ENCODE measurements around the gene KRTAP12-4.
"Not testable (repeated sequence)": the region's sequence is repeated elsewhere in the genome, so short reads cannot be mapped to it uniquely, and the experiment has no call there.

Gene KRTAP12-4

GRCh38 chr21:44637018-44637850, 17.2 kb downstream of the KRTAP12-4 start, which contains the start of gene KRTAP10-10:
Gene KRTAP10-10 (plus strand): TSS chr21:44637356. CDS start chr21:44637418, 62 bp downstream.
- Mint-ChIP-seq H3K27ac (peak within 1 kb of the TSS; percentile 55), H3K27me3 (ENCODE audit: low read depth) (peaks cover 36% of the 10 kb centered on the region), H3K4me3 (no peak within 1 kb of the TSS), H3K9me3 (peaks cover 44% of the 10 kb centered on the region), H3K36me3 (ENCODE audit: low read depth) (peaks cover 14% of the 10 kb centered on the region), H3K4me1 (ENCODE audit: low read depth) (no peaks in the 10 kb centered on the region)

GRCh38 chr21:44636209-44637017, 18.0 kb downstream of the KRTAP12-4 start:
- Mint-ChIP-seq H3K4me1 (ENCODE audit: low read depth) (no peaks in the 10 kb centered on the region), H3K4me3 (no peak overlapping the region), H3K9me3 (peaks cover 45% of the 10 kb centered on the region), H3K27me3 (ENCODE audit: low read depth) (peaks cover 41% of the 10 kb centered on the region), H3K27ac (no peak overlapping the region), H3K36me3 (ENCODE audit: low read depth) (peaks cover 17% of the 10 kb centered on the region)

GRCh38 chr21:44632067-44632466, 22.4 kb downstream of the KRTAP12-4 start:
- no peak overlapping the region for H3K27ac Mint-ChIP-seq
- H3K36me3 Mint-ChIP-seq (ENCODE audit: low read depth), result peaks cover 21% of the 10 kb centered on the region
- peaks cover 46% of the 10 kb centered on the region for H3K27me3 Mint-ChIP-seq (ENCODE audit: low read depth)
- peaks cover 6% of the 10 kb centered on the region for H3K4me1 Mint-ChIP-seq (ENCODE audit: low read depth)
- H3K4me3 Mint-ChIP-seq, result no peak overlapping the region
- peaks cover 45% of the 10 kb centered on the region for H3K9me3 Mint-ChIP-seq

- H3K9me3 Mint-ChIP-seq, result peaks cover 45% of the 10 kb centered on the region
- H3K27me3 Mint-ChIP-seq (ENCODE audit: low read depth), result peaks cover 39% of the 10 kb centered on the region
- H3K4me1 Mint-ChIP-seq (ENCODE audit: low read depth), result peaks cover 6% of the 10 kb centered on the region
- no peak overlapping the region for H3K4me3 Mint-ChIP-seq
- peaks cover 21% of the 10 kb centered on the region for H3K36me3 Mint-ChIP-seq (ENCODE audit: low read depth)
- H3K27ac Mint-ChIP-seq, result no peak overlapping the region
Observed at GRCh38 chr21:44630440-44630839, 24.0 kb downstream of the KRTAP12-4 start.

DNA sequence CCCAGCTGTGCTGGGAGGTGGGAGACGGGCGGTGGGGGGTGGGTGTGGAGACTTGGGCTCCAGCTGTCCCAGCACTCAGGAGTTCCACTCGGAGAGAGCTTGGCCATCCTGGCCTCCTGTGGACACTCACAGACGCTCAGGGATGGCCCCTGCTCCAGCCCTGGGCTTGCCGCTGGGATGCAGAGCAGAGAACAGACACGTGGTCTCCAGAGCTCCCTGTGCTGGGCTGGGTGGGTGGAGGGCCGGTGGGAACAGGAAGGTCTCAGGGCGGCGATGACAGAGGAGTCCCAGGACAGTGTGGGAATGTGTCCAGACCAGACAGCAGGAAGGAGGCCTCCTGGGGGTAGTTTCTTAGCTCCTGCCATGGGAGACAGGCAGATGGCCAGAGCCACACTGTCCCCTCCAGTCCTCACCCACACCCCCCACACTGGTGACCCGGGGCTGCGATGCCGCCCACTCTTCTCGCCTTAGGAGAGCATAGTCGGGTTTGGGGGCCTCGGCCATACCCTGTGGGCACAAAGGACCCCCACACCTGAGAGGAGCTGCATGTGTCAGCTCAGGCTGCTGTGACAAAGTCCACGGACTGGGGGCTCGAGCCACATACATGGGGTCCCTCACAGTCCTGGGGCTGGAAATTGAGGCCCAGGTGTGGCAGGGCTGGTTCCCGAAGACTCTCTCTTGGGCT, 25.6 kb downstream of the KRTAP12-4 start:
- Mint-ChIP-seq H3K4me3 (no peak overlapping the region), H3K4me1 (ENCODE audit: low read depth) (peaks cover 6% of the 10 kb centered on the region), H3K36me3 (ENCODE audit: low read depth) (peaks cover 25% of the 10 kb centered on the region), H3K27me3 (ENCODE audit: low read depth) (peaks cover 34% of the 10 kb centered on the region), H3K27ac (no peak overlapping the region), H3K9me3 (peaks cover 51% of the 10 kb centered on the region)

DNA sequence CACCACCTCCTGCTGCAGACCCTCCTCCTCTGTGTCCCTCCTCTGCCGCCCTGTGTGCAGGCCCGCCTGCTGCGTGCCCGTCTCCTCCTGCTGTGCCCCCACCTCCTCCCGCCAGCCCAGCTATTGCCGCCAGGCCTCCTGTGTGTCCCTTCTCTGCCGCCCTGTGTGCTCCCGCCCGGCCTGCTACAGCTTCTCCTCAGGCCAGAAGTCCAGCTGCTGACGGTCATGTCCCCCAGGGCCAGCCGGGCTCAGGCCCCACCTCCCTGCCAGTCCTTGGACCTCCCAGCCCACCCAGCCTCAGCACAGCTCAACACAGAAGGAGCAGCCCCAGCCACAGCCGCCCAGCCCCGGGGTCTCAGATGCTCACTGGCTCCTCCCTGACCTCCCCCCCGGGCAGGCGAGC, 26.6 kb downstream of the KRTAP12-4 start:
- not testable (repeated sequence) for H3K27ac Mint-ChIP-seq; H3K4me3 Mint-ChIP-seq; H3K4me1 Mint-ChIP-seq (ENCODE audit: low read depth)
- peaks cover 29% of the 10 kb centered on the region for H3K27me3 Mint-ChIP-seq (ENCODE audit: low read depth)
- peaks cover 54% of the 10 kb centered on the region for H3K9me3 Mint-ChIP-seq
- peaks cover 27% of the 10 kb centered on the region for H3K36me3 Mint-ChIP-seq (ENCODE audit: low read depth)

DNA sequence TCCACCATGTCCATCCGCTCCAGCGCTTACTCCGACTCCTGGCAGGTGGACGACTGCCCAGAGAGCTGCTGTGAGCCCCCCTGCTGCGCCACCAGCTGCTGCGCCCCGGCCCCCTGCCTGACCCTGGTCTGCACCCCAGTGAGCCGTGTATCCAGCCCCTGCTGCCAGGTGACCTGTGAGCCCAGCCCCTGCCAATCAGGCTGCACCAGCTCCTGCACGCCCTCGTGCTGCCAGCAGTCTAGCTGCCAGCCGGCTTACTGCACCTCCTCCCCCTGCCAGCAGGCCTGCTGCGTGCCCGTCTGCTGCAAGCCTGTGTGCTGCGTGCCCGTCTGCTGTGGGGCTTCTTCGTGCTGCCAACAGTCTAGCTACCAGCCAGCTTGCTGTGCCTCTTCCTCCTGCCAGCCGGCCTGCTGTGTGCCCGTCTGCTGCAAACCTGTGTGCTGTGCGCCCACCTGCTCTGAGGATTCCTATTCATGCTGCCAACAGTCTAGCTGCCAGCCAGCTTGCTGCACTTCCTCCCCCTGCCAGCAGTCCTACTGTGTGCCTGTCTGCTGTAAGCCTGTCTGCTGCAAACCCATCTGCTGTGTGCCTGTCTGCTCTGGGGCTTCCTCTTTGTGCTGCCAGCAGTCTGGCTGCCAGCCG, 27.2 kb downstream of the KRTAP12-4 start:
- H3K27me3 Mint-ChIP-seq (ENCODE audit: low read depth), result peaks cover 34% of the 10 kb centered on the region
- H3K9me3 Mint-ChIP-seq, result peaks cover 55% of the 10 kb centered on the region
- not testable (repeated sequence) for H3K4me3 Mint-ChIP-seq; H3K27ac Mint-ChIP-seq; H3K4me1 Mint-ChIP-seq (ENCODE audit: low read depth)
- peaks cover 27% of the 10 kb centered on the region for H3K36me3 Mint-ChIP-seq (ENCODE audit: low read depth)

DNA sequence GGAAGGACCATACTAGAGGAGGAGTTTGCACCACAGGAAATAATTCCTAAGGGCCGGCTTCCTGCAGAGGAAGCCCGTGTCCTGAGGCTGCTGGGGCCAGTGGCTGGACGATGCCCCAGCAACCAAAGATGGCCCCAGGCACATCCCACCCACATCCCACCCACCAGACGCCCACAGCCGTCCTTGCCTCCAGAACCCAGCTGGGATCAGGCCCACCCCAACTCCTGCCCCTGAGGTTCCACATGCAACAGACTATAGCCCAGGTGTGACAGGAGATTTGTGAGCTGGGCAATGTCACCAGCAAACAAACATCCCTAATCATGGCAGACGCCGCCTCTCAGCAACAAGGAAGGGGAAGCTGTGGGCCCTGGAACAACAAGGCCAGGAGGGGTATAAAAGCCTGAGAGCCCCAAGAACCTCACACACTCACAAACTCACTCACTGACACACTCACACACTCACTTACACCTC, 27.8 kb downstream of the KRTAP12-4 start, which contains the start of gene KRTAP10-9:
TSS of gene KRTAP10-9 (plus strand) at position 421 of the 471 bp plus-strand sequence. CDS start 79 bp downstream, outside the sequence.
- Mint-ChIP-seq H3K27ac (no peak within 1 kb of the TSS), H3K4me1 (ENCODE audit: low read depth) (peaks cover 6% of the 10 kb centered on the region), H3K36me3 (ENCODE audit: low read depth) (peaks cover 28% of the 10 kb centered on the region), H3K9me3 (peaks cover 55% of the 10 kb centered on the region), H3K4me3 (no peak within 1 kb of the TSS), H3K27me3 (ENCODE audit: low read depth) (peaks cover 29% of the 10 kb centered on the region)

DNA sequence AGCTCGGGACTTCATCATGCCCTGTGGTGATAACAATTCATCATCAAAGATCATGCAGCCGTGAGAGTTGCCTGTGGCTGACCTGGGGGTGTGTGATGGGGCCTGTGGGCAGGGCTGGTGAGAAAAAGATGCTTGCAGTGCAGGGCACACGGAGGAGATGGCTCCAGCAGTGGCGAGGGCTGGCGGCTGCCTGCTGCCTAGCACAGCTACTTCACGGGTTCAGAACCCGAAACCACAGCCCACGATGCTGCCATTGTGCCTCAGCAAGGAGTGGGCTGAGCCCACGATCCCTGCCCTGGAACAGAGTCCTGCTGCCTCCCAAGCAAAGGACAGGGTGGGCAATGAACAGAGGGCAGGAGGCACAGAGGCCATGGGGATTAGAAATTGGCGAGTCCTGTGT, 28.2 kb downstream of the KRTAP12-4 start:
- Mint-ChIP-seq H3K9me3 (peaks cover 51% of the 10 kb centered on the region), H3K36me3 (ENCODE audit: low read depth) (peaks cover 25% of the 10 kb centered on the region), H3K4me3 (no peak overlapping the region), H3K27me3 (ENCODE audit: low read depth) (peaks cover 26% of the 10 kb centered on the region), H3K27ac (no peak overlapping the region), H3K4me1 (ENCODE audit: low read depth) (peaks cover 6% of the 10 kb centered on the region)

DNA sequence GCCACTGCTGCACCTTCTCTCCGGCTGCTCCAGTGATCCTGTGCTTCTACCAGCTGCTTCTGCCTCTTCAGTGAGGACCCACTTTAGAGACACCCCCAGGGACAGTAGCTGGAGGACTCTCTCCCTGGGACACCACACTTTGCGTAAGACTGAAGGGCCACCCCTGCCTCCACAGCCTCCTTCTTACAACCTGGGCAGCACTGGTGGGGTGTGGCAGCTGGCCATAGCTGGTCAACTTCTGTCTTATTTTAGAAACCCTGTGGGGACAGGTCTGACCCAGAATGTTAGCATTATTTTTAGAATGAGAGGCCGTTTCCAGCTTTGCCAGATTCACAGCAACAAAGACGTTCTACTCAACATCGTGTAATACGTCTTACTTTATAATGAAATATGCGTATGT, 28.7 kb downstream of the KRTAP12-4 start:
- no peak overlapping the region for H3K27ac Mint-ChIP-seq
- H3K27me3 Mint-ChIP-seq (ENCODE audit: low read depth), result peaks cover 28% of the 10 kb centered on the region
- H3K9me3 Mint-ChIP-seq, result peaks cover 48% of the 10 kb centered on the region
- H3K4me1 Mint-ChIP-seq (ENCODE audit: low read depth), result peaks cover 7% of the 10 kb centered on the region
- H3K36me3 Mint-ChIP-seq (ENCODE audit: low read depth), result peaks cover 24% of the 10 kb centered on the region
- no peak overlapping the region for H3K4me3 Mint-ChIP-seq

- peaks cover 17% of the 10 kb centered on the region for H3K4me1 Mint-ChIP-seq (ENCODE audit: low read depth)
- H3K36me3 Mint-ChIP-seq (ENCODE audit: low read depth), result peaks cover 36% of the 10 kb centered on the region
- H3K27me3 Mint-ChIP-seq (ENCODE audit: low read depth), result peaks cover 20% of the 10 kb centered on the region
- peaks cover 57% of the 10 kb centered on the region for H3K9me3 Mint-ChIP-seq
- H3K4me3 Mint-ChIP-seq, result no peak overlapping the region
- H3K27ac Mint-ChIP-seq, result no peak overlapping the region
Observed at GRCh38 chr21:44623575-44623974, 30.9 kb downstream of the KRTAP12-4 start.

- Mint-ChIP-seq H3K4me1 (ENCODE audit: low read depth) (peaks cover 26% of the 10 kb centered on the region), H3K27ac (no peak overlapping the region), H3K36me3 (ENCODE audit: low read depth) (peaks cover 37% of the 10 kb centered on the region), H3K27me3 (ENCODE audit: low read depth) (peaks cover 20% of the 10 kb centered on the region), H3K4me3 (peak overlapping the region; percentile 21), H3K9me3 (peaks cover 58% of the 10 kb centered on the region)
Observed at GRCh38 chr21:44619886-44620285, 34.6 kb downstream of the KRTAP12-4 start.

GRCh38 chr21:44618909-44619308, 35.5 kb downstream of the KRTAP12-4 start:
- Mint-ChIP-seq H3K27ac (peak overlapping the region; percentile 87), H3K4me1 (ENCODE audit: low read depth) (peaks cover 28% of the 10 kb centered on the region), H3K36me3 (ENCODE audit: low read depth) (peaks cover 33% of the 10 kb centered on the region), H3K27me3 (ENCODE audit: low read depth) (peaks cover 13% of the 10 kb centered on the region), H3K4me3 (peak overlapping the region; percentile 57), H3K9me3 (peaks cover 48% of the 10 kb centered on the region)

DNA sequence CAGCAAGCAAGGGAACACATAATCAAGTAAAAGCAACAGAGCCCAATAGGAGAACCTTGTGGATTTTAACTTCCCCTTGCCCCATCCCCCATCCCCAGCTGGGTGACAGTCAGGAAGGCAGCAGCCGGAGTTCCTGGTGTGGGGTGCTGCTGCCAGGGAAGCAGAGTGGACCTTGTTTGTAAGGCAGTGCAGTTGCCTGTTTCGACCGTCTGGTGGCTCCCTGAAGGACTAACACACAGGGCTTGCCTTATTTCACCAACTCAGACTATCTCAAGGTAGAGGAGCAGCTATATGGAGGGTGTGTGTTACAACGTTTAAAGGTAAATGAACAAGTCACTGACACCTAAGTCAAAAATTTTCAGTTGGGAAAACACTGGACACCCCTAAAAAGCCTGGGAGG, 36.0 kb downstream of the KRTAP12-4 start:
- H3K27ac Mint-ChIP-seq, result peak overlapping the region; percentile 87
- H3K9me3 Mint-ChIP-seq, result peaks cover 44% of the 10 kb centered on the region
- peaks cover 31% of the 10 kb centered on the region for H3K36me3 Mint-ChIP-seq (ENCODE audit: low read depth)
- H3K4me3 Mint-ChIP-seq, result no peak overlapping the region
- H3K4me1 Mint-ChIP-seq (ENCODE audit: low read depth), result peaks cover 28% of the 10 kb centered on the region
- peaks cover 11% of the 10 kb centered on the region for H3K27me3 Mint-ChIP-seq (ENCODE audit: low read depth)
